DMS 273 (cell line): Measurements from ENCODE around the gene IL12RB2.
"Not testable (repeated sequence)": the region's sequence is repeated elsewhere in the genome, so short reads cannot be mapped to it uniquely, and the experiment has no call there.

Source experiments
- DNase-seq: peaks from one replicate; lab custom pipeline; 2025; ENCODE audit not compliant: unreplicated experiment; lab: John Stamatoyannopoulos, UW

Gene IL12RB2

DNA sequence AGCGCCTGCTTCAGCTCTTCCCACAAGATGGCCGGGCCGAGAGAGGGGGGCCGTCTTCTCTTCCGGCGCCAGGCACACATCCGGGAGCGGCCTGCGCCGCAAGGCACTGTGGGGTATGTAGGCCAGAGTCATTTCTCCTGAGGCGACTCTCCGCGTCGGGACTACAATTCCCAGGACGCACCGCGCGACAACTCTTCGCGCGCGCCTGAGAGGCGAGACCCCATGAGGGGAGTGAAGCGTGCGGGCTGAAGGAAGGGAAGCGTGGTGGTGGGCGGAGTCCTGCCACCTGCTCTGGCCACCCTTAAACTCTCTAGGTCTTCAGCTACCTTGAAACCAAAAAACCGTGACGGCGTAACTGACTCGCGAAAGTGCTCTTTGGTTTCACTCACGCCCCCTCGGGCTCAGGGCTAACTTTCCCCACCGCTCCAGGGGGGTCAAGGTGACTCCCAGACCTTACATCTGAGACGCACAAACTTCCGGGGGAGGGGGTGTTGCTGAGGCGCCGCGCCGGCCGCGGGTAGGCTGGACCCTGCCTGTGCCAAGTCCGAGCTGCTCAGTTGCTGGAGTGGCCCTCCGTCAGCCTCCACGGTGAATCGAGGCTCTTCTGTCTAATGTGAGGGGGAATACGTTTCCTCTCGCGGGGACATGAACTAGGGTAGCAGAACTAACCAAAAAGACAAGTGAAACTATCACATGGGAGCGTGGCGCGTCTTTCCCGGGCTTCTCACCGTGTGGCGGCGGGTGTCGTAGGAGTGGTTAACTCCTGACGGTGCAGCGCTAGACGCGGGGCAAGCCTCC is 122.9 kb downstream of the IL12RB2 start, which contains the start of gene SERBP1:
TSS of gene SERBP1 (minus strand) at position 45 of the 798 bp plus-strand sequence. CDS start 102 bp downstream, outside the sequence.
- peak; percentile 99 for DNase-seq

DNA sequence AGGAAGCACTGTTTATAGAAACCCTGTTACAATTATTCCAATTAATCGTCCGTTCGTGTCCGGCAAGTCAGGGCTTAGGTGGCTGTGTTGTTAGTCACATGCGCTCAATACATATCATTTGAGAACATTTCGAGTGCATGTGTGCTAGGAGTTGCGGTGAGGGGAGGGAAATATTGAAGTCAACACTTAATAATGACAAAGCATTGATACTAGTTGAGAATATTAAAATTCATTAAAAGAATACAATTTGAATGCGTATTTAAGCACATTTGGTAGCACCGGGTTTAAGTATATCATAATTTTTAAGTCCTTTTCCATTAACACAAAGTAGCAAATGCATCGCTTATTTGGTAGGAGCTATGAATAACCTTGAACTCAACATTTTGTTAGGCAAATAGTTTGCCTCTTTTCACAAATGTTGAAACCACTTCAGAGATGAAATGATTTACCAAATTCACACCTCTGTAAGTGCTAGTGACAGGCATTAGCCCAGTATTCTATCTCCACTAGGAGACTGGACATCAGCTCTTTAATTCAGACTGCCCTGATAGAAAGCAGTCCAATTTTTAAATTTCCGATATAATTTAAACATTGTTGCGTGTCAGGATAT is 123.6 kb downstream of the IL12RB2 start:
- DNase-seq: no peak

DNA sequence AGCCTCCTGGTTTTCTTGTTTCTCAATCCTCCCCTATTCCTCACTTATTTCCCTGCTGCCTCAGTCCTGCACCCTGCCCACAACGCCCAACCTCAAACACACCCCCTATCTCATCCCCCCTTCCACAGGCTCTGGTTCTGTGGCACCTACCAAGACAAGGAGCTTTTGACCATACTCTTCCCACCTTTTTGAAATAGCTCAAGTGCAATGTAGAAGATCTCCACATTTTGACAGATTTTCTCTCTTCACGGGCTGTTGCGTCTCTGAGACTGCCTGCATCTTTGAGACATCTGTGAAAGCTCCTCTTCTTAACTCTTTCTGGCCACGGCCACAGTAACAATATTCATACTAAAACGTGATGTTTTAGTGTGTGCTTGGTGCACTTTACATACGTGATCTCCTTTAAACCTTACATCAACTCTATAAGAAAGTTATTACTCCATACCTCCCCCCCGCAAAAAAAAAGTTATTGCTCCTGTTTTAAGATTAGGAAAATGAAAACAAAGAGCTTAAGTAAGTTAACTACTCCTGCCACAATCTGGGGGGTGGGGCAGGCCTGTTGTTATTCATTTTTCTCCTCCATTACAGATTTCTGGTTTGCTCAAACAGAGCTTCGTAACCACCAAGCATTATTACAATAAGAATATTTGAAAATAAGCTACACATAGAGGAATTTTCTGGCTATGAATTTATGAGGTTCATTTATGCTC is 124.4 kb downstream of the IL12RB2 start:
- DNase-seq: peak; percentile 77

DNA sequence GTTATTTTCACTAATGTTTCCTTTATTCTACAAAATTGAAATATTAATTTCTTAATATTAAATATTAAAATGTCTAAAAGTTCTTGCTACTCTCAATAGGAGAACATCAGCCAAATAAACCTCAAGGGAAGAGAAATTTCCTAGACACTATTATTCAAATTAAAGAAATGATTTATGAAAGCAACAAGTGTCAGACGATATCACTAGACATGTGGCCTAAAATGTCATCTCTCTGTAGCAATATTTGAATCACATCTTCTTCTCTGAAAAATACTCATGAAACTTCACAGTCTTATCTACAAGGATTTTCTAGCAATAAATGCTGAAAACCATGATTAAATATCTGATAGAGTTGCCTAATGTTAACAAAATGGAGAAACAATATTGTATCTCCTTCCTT is 125.1 kb downstream of the IL12RB2 start:
- DNase-seq: no peak

DNA sequence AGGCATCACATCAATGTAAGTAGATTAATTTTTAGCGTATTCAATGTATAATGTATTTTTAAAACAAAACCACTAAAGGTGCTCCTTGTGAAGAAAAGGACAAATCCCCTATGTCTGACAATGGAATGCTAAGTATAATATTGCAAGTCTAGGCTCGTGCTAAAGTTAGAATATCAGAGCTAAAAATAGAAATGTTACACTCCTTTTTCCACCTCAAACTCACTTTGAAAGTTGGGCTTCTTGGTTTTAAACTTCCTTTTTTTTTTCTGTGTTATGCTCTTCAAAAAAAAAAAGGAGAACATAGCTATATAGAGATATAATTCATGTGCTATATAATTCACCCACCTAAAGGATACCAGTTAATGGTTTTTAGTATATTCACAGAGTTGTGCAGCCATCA is 126.2 kb downstream of the IL12RB2 start:
- no peak for DNase-seq

DNA sequence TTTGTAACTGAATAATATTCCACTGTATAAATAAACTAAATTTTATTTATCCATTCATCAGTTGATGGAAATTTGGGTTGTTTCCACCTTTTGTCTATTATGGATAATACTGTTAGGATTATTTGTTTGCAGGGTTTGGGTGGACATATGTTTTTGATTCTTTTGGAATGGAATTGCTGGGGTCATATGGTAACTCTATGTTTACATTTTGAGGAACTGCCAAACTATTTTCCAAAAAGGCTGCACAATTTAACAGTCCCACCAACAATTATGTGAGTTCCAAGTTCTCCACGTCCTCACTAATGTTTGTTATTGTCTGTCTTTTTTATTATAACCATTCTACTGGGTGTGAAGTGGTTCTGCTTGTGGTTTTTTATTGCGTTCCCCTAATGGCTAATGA is 126.8 kb downstream of the IL12RB2 start:
- no peak for DNase-seq

DNA sequence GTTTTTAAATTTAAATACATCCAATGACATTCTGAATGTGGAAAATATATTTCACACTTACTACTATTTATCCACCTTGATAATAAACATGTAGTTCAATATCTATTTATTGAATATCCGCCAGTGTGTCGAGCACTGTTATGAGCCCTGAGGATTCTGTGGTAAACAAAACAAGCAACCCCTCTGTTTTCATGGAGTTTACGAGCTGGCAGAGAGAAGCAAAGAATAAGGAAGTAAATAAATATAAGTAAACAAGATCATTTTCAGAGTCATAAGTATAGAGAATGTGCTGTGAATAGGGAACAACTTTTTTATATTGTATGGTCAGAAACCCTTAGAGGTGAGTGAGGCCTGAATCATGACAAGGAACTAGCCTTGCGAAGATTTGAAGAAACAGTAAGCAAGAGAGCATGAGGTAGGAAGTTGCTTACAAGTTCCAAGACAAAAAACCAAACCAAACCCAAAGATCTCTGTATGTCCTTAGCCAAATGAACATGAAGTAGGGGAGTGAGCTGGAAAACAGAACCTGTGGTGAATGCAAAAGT is 128.9 kb downstream of the IL12RB2 start:
- no peak for DNase-seq

DNA sequence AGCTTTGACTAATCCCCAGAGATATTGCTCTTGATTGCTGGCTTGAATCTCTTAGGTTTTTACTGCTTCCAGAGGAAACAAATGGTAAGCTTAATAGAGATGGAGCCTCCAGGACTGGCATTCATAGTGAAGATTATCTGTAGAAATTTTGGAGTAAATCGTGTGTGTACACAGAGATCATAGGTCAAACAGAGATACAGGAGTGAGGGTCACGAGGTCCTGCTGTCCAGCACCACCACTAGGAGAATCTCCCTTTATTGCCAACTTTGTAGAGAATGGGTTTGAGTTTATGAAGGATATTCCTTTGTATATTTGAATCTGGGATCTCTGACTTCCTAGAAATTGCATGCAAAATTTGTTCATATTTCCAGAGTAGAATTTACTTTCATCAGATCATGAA is 130.3 kb downstream of the IL12RB2 start:
- DNase-seq: no peak

DNA sequence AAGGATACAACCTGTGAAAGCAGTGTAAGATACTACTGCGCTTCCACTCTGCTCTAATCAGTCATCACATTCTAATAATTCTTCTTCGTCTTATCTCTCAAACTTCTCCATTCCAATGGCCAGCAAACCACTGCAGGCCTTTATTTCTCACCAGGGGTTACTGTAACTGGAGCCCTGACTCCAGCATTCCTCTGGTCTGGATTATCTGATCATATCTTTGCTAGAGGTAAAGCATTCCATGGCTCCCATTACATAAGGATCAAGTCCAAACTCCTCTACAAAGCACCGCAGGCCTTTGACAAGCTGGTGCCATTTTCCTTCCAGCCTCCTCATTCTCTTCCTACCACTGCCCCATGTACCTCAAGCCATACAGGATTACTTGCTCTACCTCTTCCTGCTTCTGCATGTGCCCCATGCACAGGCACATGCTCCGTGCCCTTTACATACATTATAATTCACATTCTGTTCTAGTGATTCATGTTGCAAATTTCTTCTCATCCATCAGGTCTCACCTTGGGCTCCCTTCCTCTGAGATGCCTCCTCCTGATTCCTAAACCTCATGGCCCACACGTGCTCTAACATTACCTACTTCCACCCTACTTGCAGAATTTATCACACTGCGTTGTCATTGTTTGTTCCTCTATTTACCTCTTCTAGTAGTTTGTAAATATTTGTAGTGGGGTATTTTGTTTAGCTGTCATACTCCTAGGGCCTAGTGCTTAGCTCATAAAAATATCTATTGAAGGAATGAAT is 131.8 kb downstream of the IL12RB2 start:
- no peak for DNase-seq

DNA sequence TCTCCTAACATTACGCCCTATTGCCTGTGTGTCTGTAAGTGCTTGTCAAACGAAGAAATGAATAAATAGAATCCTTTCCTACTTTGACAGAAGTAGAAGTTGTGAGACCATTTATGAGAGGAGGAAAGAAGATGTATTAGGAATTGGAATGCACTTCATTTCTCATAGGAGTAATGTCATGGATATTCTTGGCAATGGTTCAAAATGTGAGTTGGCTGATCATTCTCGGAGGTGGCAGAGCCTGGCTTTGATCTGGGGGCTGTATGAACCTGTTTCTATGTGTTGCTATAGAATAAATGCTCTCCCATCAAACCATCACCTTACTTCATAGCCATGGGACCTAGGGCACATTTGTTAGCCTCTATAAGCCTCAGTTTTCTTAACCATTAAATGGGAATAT is 132.7 kb downstream of the IL12RB2 start:
- DNase-seq: peak; percentile 23

DNA sequence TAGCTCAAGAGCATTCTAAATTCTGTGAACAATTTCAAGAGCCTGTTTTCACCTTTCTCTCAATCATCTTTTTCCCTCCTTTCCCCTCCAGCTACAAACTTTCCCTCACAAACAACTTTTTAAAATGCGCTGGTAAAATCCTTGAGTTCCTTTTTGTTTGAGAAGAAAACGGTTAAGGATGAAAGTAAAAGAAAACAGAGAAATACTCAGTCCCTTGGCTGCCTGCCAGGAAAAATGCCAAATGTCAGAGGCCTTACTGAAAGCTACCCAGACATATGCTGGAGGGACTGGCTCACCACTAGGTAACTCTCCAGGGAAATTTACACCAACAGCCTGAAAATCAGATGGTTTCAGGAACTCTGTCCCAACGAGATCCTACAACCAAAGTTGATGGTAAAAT is 133.5 kb downstream of the IL12RB2 start:
- peak; percentile 83 for DNase-seq

DNA sequence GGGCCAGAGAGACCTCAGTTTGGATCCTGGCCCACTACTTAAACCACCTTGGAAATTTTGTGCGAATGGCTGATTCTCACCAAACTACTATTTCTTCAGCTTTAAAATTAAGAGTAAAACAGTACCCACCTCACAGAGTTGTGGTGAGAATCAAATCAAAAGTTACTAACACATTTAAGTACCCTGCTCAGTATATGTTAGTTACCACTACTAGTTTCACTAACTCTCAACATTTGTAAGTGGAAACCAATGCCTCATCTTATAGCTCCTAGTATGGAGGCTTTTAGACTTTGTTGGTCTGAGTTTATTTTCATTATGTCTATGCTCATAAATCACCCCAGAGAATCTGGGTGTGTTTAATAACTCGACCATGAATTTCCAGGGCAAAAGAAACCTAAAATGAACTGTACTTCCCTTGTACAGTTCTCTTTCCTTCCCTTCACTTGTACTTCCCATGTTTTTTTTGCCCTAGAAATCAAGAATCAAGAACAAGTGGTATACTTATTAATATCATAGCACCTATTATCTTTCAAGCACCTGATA is 134.1 kb downstream of the IL12RB2 start:
- no peak for DNase-seq

DNA sequence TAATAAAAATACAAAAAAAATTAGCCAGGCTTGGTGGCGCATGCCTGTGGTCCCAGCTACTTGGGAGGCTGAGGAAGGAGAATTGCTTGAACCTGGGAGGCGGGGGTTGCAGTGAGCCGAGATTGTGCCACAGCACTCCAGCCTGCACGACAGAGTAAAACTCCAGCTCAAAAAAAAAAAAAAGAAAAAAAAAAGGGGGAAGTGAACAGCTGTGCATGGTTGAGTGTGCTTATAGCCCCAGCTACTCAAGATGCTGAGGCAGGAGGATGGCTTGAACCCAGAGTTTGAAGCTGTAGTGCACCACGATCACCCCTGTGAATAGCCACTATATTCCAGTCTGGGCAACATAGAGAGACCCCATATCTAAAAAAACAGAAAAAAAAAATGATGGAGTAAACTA is 138.3 kb downstream of the IL12RB2 start:
- not testable (repeated sequence) for DNase-seq
